NCI-H82 treated with DMSO at 0.1 percent for 48 hours (cell line): Measurements from ENCODE around the gene GYPB.
"Not testable (repeated sequence)": the region's sequence is repeated elsewhere in the genome, so short reads cannot be mapped to it uniquely, and the experiment has no call there.

Experiments
- DNase-seq: peaks from one replicate; lab custom pipeline; 2025; ENCODE audit not compliant: unreplicated experiment; lab: John Stamatoyannopoulos, UW

GYPB gene

DNA sequence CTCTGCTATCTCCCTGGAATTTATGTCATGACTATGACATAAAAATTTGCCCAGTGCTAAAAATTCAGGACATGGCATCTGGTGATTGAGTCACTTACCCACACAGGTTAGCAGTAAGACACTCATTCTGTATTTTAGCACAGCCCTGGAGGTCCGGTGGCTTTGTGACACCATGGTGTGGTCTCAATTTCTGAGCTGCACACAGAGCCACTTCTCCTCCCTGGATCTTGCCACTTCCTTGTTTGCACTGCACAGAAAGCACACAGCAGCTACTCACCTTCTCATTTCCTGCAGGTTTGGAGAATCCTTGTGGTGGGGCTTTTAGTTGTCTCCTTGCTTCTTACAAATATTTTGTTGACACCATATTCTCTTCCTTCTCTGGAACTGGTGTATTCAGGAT is 69.0 kb downstream of the GYPB start:
- not testable (repeated sequence) for DNase-seq

DNA sequence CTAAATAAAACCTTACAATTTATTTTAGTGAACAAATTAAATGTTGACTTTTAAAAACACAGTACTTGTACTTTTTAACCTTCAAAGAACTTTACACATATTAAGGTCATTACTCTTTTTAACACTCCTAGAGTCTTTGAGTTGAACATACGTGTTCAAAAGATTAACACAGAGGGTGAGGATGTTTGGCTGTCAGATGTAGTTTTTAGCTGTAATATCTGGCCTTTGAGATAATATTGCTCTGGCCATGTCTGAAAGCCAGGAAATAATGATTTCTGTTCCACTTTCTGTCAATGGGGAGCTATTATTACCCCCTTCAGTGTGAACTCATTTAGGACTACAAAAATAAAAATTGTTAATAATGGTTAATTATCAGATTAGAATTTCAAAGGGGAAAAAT is 71.7 kb downstream of the GYPB start:
- DNase-seq = not testable (repeated sequence)
